Suprapubic skin (tissue), 4 donors: ENCODE results near the gene PPP1R2.

Experiments used
- CTCF ChIP-seq, 2 donors: fragments of 200-600 bp in 1 of 2; fragments of 450-650 bp in 1 of 2; sonication (generic) in 1 of 2; IDR thresholded peaks; one replicate each; pipeline ENCODE4 v1.5.1; 2016 to 2019; ENCODE audit warnings: antibody characterized with exemption in 2 of 2, mild to moderate bottlenecking in 1 of 2, moderate library complexity in 1 of 2
- POLR2A ChIP-seq, 2 donors: fragments of 450-650 bp; IDR thresholded peaks; one replicate each; pipeline ENCODE4 v1.6.1; 2017; ENCODE audit warnings: antibody characterized with exemption in 2 of 2, mild to moderate bottlenecking in 2 of 2, moderate library complexity in 2 of 2
- POLR2AphosphoS5 ChIP-seq, 3 donors: sonication (generic); formaldehyde crosslinking; IDR thresholded peaks; one replicate each; pipeline ENCODE4 v1.6.1; 2017; ENCODE audit warnings: antibody characterized with exemption in 3 of 3

GRCh38 chr3:195559723-195560409 is 16.7 kb upstream of the PPP1R2 start:
- TF ChIP-seq CTCF (IDR thresholded peaks at IDR 0.05) (no peak), POLR2AphosphoS5 (IDR thresholded peaks at IDR 0.05) (no peak), POLR2A (IDR thresholded peaks at IDR 0.05) (no peak)
